ENCODE data around the gene SLC4A8.
A peak's percentile ranks its signal among the peaks of the same experiment; 100 is the strongest.

GRCh38 chr12:51533799-51534198 is 109.2 kb downstream of the SLC4A8 start:
- no peak for TF ChIP-seq YY1 (IDR thresholded peaks at IDR 0.05; ENCODE audit: low read depth)
- no peak for TF ChIP-seq CEBPB (IDR thresholded peaks at IDR 0.05)
- peak; percentile 27; the same call in 1 of the 2 replicates for TF ChIP-seq RAD21 (IDR thresholded peaks at IDR 0.05; ENCODE audit: low read depth)
- no peak for TF ChIP-seq TEAD4 (IDR thresholded peaks at IDR 0.05)
- TF ChIP-seq ZBTB7A (IDR thresholded peaks at IDR 0.05; ENCODE audit: low read depth): no peak
- TF ChIP-seq TCF12 (IDR thresholded peaks at IDR 0.05; ENCODE audit: low read depth): no peak
- no peak for TF ChIP-seq EP300 (IDR thresholded peaks at IDR 0.05; ENCODE audit: borderline replicate concordance)
- no peak for TF ChIP-seq REST (IDR thresholded peaks at IDR 0.05; ENCODE audit: low read depth)
- no peak for TF ChIP-seq NFIC (IDR thresholded peaks at IDR 0.05)
- TF ChIP-seq TAF1 (IDR thresholded peaks at IDR 0.05; ENCODE audit: low read depth): no peak
- TF ChIP-seq USF1 (IDR thresholded peaks at IDR 0.05): no peak
- no peak for TF ChIP-seq CREB1 (IDR thresholded peaks at IDR 0.05; ENCODE audit: low read depth)
- no peak for TF ChIP-seq EGR1 (IDR thresholded peaks at IDR 0.05)
- TF ChIP-seq FOXM1 (IDR thresholded peaks at IDR 0.05; ENCODE audit: borderline replicate concordance, low read depth): no peak
